HEK293 (cell line): Measurements from ENCODE around the gene HMGB2.

Experiments used
- CTCF ChIA-PET: fragments of 350-600 bp; formaldehyde crosslinking; extraction: SDS; loops from one replicate; lab custom pipeline; 2021; ENCODE audit warnings: antibody characterized with exemption; lab: Yijun Ruan, JAX
- POLR2A ChIA-PET: fragments of 300-600 bp; formaldehyde crosslinking; extraction: SDS; loops from one replicate; lab custom pipeline; 2020; ENCODE audit warnings: antibody characterized with exemption, inconsistent platforms; lab: Yijun Ruan, JAX
- H3K27ac ChIP-seq: fragments of 200-500 bp; sonication (Bioruptor generic); 2 replicates; pipeline ENCODE4 v1.5.1; 2014; ENCODE audit warnings: low read depth, low read length, control low read depth, inconsistent platforms; ENCODE audit errors: extremely low read depth
- H3K36me3 ChIP-seq, 2 experiments: fragments of 200-500 bp in 1 of 2; sonication (Bioruptor generic) in 1 of 2; 1 replicate in 1 of 2; 2 replicates in 1 of 2; pipeline ENCODE4 v1.5.1; 2014 to 2017; ENCODE audit warnings: inconsistent platforms in 2 of 2, low read length in 2 of 2; ENCODE audit not compliant: control insufficient read depth in 2 of 2, insufficient read depth in 1 of 2
- H3K4me1 ChIP-seq: fragments of 200-500 bp; sonication (Bioruptor generic); 2 replicates; pipeline ENCODE4 v1.5.1; 2014; ENCODE audit warnings: mild to moderate bottlenecking, low read length, inconsistent platforms; ENCODE audit not compliant: control insufficient read depth, insufficient read depth
- H3K4me3 ChIP-seq: 2 replicates; pipeline ENCODE4 v1.5.1; 2011; ENCODE audit warnings: low read depth, mild to moderate bottlenecking, control low read depth, low read length, moderate library complexity
- H3K9me3 ChIP-seq: fragments of 200-500 bp; sonication (Bioruptor generic); 2 replicates; pipeline ENCODE4 v1.5.1; 2014; ENCODE audit warnings: low read depth, low read length, inconsistent platforms; ENCODE audit not compliant: control insufficient read depth, insufficient read depth
- BCL11A ChIP-seq: fragments of 450-650 bp; formaldehyde crosslinking; IDR thresholded peaks from 2 replicates; pipeline ENCODE4 v1.5.1; 2016; ENCODE audit warnings: low read depth, missing biosample characterization, missing genetic modification characterization
- GLIS2 ChIP-seq: fragments of 450-650 bp; formaldehyde crosslinking; IDR thresholded peaks from 2 replicates; pipeline ENCODE4 v1.5.1; 2016; ENCODE audit warnings: missing biosample characterization, missing genetic modification characterization
- MZF1 ChIP-seq: fragments of 450-650 bp; formaldehyde crosslinking; IDR thresholded peaks from 2 replicates; pipeline ENCODE4 v1.5.1; 2017; ENCODE audit warnings: missing biosample characterization, missing genetic modification characterization, borderline replicate concordance
- SP3 ChIP-seq: fragments of 450-650 bp; formaldehyde crosslinking; IDR thresholded peaks from 2 replicates; pipeline ENCODE4 v1.5.1; 2016; ENCODE audit warnings: missing biosample characterization, missing genetic modification characterization
- WT1 ChIP-seq: fragments of 450-650 bp; formaldehyde crosslinking; IDR thresholded peaks from 2 replicates; pipeline ENCODE4 v1.5.1; 2016; ENCODE audit warnings: missing biosample characterization, missing genetic modification characterization
- ZBTB8A ChIP-seq: fragments of 450-650 bp; formaldehyde crosslinking; IDR thresholded peaks from 2 replicates; pipeline ENCODE4 v1.5.1; 2016; ENCODE audit warnings: missing biosample characterization, missing genetic modification characterization
- ZEB2 ChIP-seq: fragments of 450-650 bp; formaldehyde crosslinking; IDR thresholded peaks from 2 replicates; pipeline ENCODE4 v1.5.1; 2016; ENCODE audit warnings: missing biosample characterization, missing genetic modification characterization
- ZFP3 ChIP-seq: fragments of 450-650 bp; formaldehyde crosslinking; IDR thresholded peaks from 2 replicates; pipeline ENCODE4 v1.5.1; 2016; ENCODE audit warnings: low read depth, missing biosample characterization, missing genetic modification characterization
- ZFP37 ChIP-seq: fragments of 450-650 bp; formaldehyde crosslinking; IDR thresholded peaks from 2 replicates; pipeline ENCODE4 v1.5.1; 2016; ENCODE audit warnings: missing biosample characterization, missing genetic modification characterization
- ZNF266 ChIP-seq: fragments of 450-650 bp; formaldehyde crosslinking; IDR thresholded peaks from 2 replicates; pipeline ENCODE4 v1.5.1; 2016; ENCODE audit warnings: missing biosample characterization, missing genetic modification characterization, low read depth
- ZNF354C ChIP-seq: fragments of 450-650 bp; formaldehyde crosslinking; IDR thresholded peaks from 2 replicates; pipeline ENCODE4 v1.5.1; 2016; ENCODE audit warnings: missing biosample characterization, missing genetic modification characterization, low read depth, borderline replicate concordance
- ZNF394 ChIP-seq: fragments of 450-650 bp; formaldehyde crosslinking; IDR thresholded peaks from 2 replicates; pipeline ENCODE4 v1.5.1; 2016; ENCODE audit warnings: missing biosample characterization, missing genetic modification characterization, mild to moderate bottlenecking, moderate library complexity, borderline replicate concordance
- ZNF544 ChIP-seq: fragments of 450-650 bp; formaldehyde crosslinking; IDR thresholded peaks from 2 replicates; pipeline ENCODE4 v1.5.0; 2017; ENCODE audit warnings: missing biosample characterization, missing genetic modification characterization
- ZNF549 ChIP-seq: fragments of 450-650 bp; IDR thresholded peaks from 2 replicates; pipeline ENCODE4 v1.5.1; 2018; ENCODE audit warnings: missing biosample characterization, missing genetic modification characterization, mild to moderate bottlenecking, inconsistent platforms, moderate library complexity
- ZNF555 ChIP-seq: fragments of 450-650 bp; formaldehyde crosslinking; conservative IDR thresholded peaks from 2 replicates; pipeline ENCODE4 v1.5.1; 2017; ENCODE audit warnings: missing biosample characterization, mild to moderate bottlenecking, missing genetic modification characterization, inconsistent platforms
- ZNF629 ChIP-seq: fragments of 450-650 bp; formaldehyde crosslinking; IDR thresholded peaks from 2 replicates; pipeline ENCODE4 v1.5.1; 2017; ENCODE audit warnings: missing biosample characterization, missing genetic modification characterization
- ZNF664 ChIP-seq: fragments of 450-650 bp; formaldehyde crosslinking; IDR thresholded peaks from 2 replicates; pipeline ENCODE4 v1.5.1; 2016; ENCODE audit warnings: missing biosample characterization, missing genetic modification characterization
- ZNF76 ChIP-seq: fragments of 450-650 bp; formaldehyde crosslinking; IDR thresholded peaks from 2 replicates; pipeline ENCODE4; 2016; ENCODE audit warnings: low read depth, missing biosample characterization, missing genetic modification characterization, borderline replicate concordance
- ZNF785 ChIP-seq: fragments of 450-650 bp; formaldehyde crosslinking; IDR thresholded peaks from 2 replicates; pipeline ENCODE4 v1.5.1; 2016; ENCODE audit warnings: missing biosample characterization, missing genetic modification characterization
- ZSCAN30 ChIP-seq: fragments of 450-650 bp; IDR thresholded peaks from 2 replicates; pipeline ENCODE4 v1.5.1; 2018; ENCODE audit warnings: missing biosample characterization, mild to moderate bottlenecking, missing genetic modification characterization, moderate library complexity
- TF ChIP-seq, protein P1 (sequence below): fragments of 450-650 bp; IDR thresholded peaks from 2 replicates; pipeline ENCODE4 v1.5.1; 2018; ENCODE audit warnings: missing biosample characterization, missing genetic modification characterization
- TF ChIP-seq, protein P2 (sequence below): fragments of 450-650 bp; formaldehyde crosslinking; optimal IDR thresholded peaks from 2 replicates; pipeline ENCODE3; 2016; ENCODE audit warnings: missing biosample characterization, mild to moderate bottlenecking, missing genetic modification characterization
- TF ChIP-seq, protein P3 (sequence below): fragments of 450-650 bp; IDR thresholded peaks from 2 replicates; pipeline ENCODE4 v1.5.1; 2018; ENCODE audit warnings: missing biosample characterization, mild to moderate bottlenecking, missing genetic modification characterization
- TF ChIP-seq, protein P4 (sequence below): fragments of 450-650 bp; formaldehyde crosslinking; IDR thresholded peaks from 2 replicates; pipeline ENCODE4 v1.5.1; 2016; ENCODE audit warnings: missing biosample characterization, missing genetic modification characterization
- TF ChIP-seq, protein P5 (sequence below): fragments of 450-650 bp; formaldehyde crosslinking; IDR thresholded peaks from 2 replicates; pipeline ENCODE4 v1.5.1; 2017; ENCODE audit warnings: missing biosample characterization, missing genetic modification characterization
- TF ChIP-seq, protein P6 (sequence below): fragments of 450-650 bp; formaldehyde crosslinking; IDR thresholded peaks from 2 replicates; pipeline ENCODE4 v1.5.1; 2016; ENCODE audit warnings: missing biosample characterization, missing genetic modification characterization

HMGB2 gene

DNA sequence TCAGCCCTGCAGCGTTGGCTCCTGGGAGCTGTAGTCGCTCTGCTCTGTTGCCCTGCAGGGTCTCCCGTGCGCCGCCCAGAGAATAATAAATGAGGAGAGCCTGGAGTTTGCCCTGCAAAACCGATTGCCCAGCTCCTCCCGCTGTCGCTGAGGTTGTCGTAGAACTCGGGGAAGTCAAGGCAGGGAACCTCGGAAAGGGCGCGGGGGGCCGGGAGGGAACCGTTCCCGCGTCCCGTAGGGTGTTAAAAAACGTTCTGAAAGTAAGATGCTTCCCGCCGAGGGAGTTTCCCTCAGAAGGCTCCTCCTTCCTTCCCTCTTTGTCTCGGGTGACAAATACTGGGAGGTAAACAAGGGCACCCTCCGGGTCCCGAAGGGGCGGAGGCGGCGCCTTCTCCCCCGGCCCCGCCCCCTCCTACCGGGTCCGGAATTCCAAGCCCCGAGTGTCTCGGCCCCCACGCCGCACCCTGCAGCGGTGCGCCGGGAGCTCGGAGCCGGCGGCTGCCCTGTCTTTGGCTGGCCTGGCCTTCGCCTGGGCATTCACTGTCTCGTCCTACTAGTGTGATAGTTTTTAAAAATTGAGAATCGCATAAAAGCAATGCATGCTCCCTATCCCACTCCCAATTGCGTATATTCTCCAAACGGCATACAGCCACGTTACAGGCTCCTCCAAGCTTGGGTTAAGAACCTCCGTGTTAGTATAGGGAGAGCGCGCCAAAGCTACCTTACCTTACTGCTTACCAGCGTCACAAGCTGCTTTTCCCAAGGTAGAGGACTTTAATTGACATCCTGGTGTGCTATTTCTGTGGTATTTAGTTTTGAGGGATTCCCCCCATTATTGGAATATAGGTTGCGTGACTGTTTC is 964 bp upstream of the HMGB2 start (continued):
- TF ChIP-seq WT1 (tag by site-specific recombination) = peak; percentile 75
- TF ChIP-seq ZFP3 (tag by site-specific recombination) = no peak
- no peak for TF ChIP-seq ZNF354C (tag by site-specific recombination)
- peak; percentile 33 for TF ChIP-seq SP3 (tag by site-specific recombination)
- TF ChIP-seq ZSCAN30 (tag by site-specific recombination) = 0 out of 2 replicates have a peak, but pooled peaks have one; percentile 54
- 0 out of 2 replicates have a peak, but pooled peaks have one; percentile 11 for TF ChIP-seq ZNF394 (tag by site-specific recombination)
- TF ChIP-seq, protein P1, sequence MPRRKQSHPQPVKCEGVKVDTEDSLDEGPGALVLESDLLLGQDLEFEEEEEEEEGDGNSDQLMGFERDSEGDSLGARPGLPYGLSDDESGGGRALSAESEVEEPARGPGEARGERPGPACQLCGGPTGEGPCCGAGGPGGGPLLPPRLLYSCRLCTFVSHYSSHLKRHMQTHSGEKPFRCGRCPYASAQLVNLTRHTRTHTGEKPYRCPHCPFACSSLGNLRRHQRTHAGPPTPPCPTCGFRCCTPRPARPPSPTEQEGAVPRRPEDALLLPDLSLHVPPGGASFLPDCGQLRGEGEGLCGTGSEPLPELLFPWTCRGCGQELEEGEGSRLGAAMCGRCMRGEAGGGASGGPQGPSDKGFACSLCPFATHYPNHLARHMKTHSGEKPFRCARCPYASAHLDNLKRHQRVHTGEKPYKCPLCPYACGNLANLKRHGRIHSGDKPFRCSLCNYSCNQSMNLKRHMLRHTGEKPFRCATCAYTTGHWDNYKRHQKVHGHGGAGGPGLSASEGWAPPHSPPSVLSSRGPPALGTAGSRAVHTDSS (tag by site-specific recombination) = 0 out of 2 replicates have a peak, but pooled peaks have one; percentile 43
- peak; percentile 11; the same call in 1 of the 2 replicates for TF ChIP-seq ZEB2 (tag by site-specific recombination)
- 0 out of 2 replicates have a peak, but pooled peaks have one; percentile 29 for TF ChIP-seq ZFP37 (tag by site-specific recombination)
- TF ChIP-seq ZNF549 = 0 out of 2 replicates have a peak, but pooled peaks have one; percentile 21
- TF ChIP-seq, protein P2, sequence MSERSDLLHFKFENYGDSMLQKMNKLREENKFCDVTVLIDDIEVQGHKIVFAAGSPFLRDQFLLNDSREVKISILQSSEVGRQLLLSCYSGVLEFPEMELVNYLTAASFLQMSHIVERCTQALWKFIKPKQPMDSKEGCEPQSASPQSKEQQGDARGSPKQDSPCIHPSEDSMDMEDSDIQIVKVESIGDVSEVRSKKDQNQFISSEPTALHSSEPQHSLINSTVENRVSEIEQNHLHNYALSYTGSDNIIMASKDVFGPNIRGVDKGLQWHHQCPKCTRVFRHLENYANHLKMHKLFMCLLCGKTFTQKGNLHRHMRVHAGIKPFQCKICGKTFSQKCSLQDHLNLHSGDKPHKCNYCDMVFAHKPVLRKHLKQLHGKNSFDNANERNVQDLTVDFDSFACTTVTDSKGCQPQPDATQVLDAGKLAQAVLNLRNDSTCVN (tag by site-specific recombination) = peak; percentile 38
- no peak for TF ChIP-seq ZNF266 (tag by site-specific recombination)
- TF ChIP-seq, protein P3, sequence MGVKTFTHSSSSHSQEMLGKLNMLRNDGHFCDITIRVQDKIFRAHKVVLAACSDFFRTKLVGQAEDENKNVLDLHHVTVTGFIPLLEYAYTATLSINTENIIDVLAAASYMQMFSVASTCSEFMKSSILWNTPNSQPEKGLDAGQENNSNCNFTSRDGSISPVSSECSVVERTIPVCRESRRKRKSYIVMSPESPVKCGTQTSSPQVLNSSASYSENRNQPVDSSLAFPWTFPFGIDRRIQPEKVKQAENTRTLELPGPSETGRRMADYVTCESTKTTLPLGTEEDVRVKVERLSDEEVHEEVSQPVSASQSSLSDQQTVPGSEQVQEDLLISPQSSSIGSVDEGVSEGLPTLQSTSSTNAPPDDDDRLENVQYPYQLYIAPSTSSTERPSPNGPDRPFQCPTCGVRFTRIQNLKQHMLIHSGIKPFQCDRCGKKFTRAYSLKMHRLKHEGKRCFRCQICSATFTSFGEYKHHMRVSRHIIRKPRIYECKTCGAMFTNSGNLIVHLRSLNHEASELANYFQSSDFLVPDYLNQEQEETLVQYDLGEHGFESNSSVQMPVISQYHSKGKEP (tag by site-specific recombination) = no peak
- 0 out of 2 replicates have a peak, but pooled peaks have one; percentile 7 for TF ChIP-seq ZNF629
- TF ChIP-seq, protein P4, sequence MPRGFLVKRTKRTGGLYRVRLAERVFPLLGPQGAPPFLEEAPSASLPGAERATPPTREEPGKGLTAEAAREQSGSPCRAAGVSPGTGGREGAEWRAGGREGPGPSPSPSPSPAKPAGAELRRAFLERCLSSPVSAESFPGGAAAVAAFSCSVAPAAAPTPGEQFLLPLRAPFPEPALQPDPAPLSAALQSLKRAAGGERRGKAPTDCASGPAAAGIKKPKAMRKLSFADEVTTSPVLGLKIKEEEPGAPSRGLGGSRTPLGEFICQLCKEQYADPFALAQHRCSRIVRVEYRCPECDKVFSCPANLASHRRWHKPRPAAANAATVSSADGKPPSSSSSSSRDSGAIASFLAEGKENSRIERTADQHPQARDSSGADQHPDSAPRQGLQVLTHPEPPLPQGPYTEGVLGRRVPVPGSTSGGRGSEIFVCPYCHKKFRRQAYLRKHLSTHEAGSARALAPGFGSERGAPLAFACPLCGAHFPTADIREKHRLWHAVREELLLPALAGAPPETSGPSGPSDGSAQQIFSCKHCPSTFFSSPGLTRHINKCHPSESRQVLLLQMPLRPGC = no peak
- TF ChIP-seq, protein P5, sequence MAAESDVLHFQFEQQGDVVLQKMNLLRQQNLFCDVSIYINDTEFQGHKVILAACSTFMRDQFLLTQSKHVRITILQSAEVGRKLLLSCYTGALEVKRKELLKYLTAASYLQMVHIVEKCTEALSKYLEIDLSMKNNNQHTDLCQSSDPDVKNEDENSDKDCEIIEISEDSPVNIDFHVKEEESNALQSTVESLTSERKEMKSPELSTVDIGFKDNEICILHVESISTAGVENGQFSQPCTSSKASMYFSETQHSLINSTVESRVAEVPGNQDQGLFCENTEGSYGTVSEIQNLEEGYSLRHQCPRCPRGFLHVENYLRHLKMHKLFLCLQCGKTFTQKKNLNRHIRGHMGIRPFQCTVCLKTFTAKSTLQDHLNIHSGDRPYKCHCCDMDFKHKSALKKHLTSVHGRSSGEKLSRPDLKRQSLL (tag by site-specific recombination) = no peak
- TF ChIP-seq ZNF664 (tag by site-specific recombination) = no peak

DNA sequence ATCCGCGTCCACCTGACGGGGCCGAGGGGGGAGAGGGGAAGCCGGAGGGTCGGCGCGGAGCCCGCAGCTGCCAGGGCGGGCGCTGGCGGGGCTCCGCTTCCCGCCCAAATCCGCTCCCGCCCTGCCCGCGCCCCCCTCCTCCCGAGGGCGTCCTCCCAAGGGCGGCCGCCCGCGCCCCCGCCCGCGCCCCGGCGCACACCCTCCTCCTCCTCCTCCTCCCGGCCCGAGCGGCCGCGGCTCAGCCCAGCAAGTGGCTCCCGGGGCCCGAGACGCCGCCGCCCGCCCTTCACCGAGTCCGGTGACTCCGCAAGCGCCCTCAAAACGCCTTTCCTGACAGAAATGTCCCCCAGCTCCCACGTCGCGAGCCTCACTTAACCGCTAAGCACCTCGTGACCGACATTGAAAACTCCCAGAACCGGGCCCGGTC is 487 bp downstream of the HMGB2 start:
- ChIA-PET POLR2A (interaction anchor here (0.9 to 4.5 kb wide), 18 partner anchors 8 to 320 kb away, joined by 3 to 246 read pairs (median 6); partner anchors contain the start of gene SAP30), CTCF (no interaction called here)
- H3K27ac ChIP-seq = peak overlapping the region; percentile 99
- peaks cover 12% of the 10 kb centered on the region for H3K4me1 ChIP-seq
- peaks cover 23 to 45% of the 10 kb centered on the region in 2 experiments for H3K36me3 ChIP-seq
- peak overlapping the region; percentile 99 for H3K4me3 ChIP-seq
- H3K9me3 ChIP-seq = no peaks in the 10 kb centered on the region
- TF ChIP-seq ZNF555 = no peak
- no peak for TF ChIP-seq BCL11A (tag by site-specific recombination)
- TF ChIP-seq, protein P6, sequence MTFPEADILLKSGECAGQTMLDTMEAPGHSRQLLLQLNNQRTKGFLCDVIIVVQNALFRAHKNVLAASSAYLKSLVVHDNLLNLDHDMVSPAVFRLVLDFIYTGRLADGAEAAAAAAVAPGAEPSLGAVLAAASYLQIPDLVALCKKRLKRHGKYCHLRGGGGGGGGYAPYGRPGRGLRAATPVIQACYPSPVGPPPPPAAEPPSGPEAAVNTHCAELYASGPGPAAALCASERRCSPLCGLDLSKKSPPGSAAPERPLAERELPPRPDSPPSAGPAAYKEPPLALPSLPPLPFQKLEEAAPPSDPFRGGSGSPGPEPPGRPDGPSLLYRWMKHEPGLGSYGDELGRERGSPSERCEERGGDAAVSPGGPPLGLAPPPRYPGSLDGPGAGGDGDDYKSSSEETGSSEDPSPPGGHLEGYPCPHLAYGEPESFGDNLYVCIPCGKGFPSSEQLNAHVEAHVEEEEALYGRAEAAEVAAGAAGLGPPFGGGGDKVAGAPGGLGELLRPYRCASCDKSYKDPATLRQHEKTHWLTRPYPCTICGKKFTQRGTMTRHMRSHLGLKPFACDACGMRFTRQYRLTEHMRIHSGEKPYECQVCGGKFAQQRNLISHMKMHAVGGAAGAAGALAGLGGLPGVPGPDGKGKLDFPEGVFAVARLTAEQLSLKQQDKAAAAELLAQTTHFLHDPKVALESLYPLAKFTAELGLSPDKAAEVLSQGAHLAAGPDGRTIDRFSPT (tag by site-specific recombination) = no peak
- TF ChIP-seq MZF1 (tag by site-specific recombination) = no peak
- no peak for TF ChIP-seq ZNF544 (tag by site-specific recombination)
- TF ChIP-seq GLIS2 (tag by site-specific recombination) = no peak
- peak; percentile 57 for TF ChIP-seq ZBTB8A (tag by site-specific recombination)
- TF ChIP-seq ZNF76 (tag by site-specific recombination) = no peak
- TF ChIP-seq ZNF785 (tag by site-specific recombination) = no peak
